GM19025 (cell line): Measurements from ENCODE around the gene THSD4.
"Not testable (repeated sequence)": the region's sequence is repeated elsewhere in the genome, so short reads cannot be mapped to it uniquely, and the experiment has no call there.

Experiments
- ATAC-seq: cut with Tn5 transposase; IDR thresholded peaks from one replicate; pipeline ENCODE4 v1.9.1; 2021; ENCODE audit warnings: mild to moderate bottlenecking, low read depth, moderate library complexity; ENCODE audit not compliant: unreplicated experiment

The THSD4 gene

DNA sequence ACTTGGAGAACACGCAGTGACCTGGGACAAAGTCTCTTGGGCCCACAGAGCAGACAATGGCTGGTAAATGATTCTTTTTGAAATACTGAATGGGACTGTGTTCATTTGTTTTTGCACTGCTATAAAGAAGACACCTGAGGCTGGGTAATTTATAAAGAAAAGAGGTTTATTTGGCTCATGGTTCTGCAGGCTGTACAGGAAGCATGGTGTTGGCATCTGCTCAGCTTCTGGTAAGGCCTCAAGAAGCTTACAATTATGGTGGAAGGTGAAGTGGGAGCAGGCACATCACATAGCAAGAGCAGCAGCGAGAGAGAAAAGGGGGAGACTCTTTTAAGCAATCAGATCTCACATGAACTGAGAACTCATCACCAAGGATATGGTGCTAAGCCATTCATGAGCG lies 321.6 kb downstream of the THSD4 start:
- no peak for ATAC-seq

DNA sequence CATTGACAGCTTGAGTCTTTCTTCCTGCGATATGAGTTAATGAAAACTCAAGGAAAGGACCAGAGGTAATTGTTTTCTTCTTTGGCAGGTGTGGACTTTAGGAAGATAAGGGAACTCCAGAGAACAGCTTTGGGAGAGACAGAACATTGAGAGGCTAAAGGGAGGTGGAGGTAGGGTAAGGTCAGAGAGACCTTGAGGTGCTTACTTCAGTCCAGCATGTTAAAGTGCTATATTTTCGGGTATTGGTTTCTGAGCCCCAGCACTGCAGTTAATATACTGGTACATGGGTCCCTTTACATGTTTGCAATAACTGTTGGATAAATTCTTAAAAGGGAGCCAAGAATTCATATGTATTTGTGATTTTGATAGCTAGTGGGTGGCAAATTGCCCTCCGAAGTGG lies 322.1 kb downstream of the THSD4 start:
- ATAC-seq, result no peak

GRCh38 chr15:71437919-71438318 lies 322.6 kb downstream of the THSD4 start:
- no peak for ATAC-seq

DNA sequence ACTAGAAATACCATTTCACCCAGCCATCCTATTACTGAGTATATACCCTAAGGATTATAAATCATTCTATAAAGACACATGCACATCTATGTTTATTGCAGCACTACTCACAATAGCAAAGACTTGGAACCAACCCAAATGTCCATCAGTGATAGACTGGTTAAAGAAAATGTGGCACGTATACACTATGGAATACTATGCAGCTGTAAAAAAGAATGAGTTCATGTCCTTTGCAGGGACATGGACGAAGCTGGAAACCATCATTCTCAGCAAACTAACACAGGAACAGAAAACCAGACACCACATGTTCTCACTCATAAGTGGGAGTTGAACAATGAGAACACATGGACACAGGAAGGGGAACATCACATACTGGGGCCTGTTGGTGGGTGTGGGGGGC lies 324.2 kb downstream of the THSD4 start:
- ATAC-seq, result not testable (repeated sequence)

DNA sequence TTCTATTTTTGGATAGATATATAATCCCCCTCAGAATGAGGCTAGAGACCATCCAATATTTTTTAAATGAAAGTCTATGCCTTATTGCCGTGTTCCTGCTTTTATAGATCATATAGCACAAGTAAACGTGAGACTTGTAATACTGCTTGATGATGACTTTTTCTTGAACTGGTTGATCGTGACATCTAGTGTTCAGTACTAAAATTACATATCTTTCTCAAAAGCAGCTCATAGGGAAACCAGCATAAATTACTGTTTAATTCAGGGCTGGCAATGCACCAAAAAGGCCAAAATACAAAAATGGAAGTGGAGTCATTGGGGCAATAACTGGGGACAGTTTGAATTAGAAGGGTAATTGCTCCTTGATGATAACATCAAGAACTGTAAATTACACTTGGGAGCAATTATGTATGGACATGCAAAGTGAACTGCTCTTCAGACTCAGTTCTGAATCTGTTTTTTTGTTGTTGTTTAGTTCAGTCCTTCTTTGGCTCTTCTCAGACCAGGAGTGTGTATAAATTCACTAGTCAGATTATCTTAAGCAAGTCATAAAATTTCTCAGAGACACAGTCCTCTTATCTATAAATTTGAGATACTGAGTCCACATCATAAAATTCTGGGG lies 325.3 kb downstream of the THSD4 start:
- no peak for ATAC-seq

DNA sequence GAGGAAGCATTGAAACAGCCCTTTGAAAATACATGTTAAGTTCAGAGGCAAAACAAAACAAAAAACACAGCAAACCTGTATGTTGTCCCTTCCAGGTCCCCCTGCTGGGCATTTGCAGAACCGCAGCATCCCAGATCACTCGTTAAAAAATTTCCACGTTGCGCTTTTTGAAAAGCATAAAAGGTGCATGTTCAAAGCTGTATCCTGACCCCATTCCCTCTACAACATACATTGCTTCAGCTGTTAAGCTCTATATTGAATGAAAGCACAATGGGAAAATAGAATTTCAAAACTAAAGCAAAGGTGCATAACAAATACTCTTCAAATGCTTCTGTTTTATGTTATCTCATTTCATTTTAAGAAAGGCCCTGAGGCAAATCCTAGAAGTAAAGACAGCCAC lies 328.3 kb downstream of the THSD4 start:
- no peak for ATAC-seq

- ATAC-seq, result no peak
Observed at GRCh38 chr15:71444032-71444810, 328.9 kb downstream of the THSD4 start.

GRCh38 chr15:71444866-71445590 lies 329.8 kb downstream of the THSD4 start:
- ATAC-seq, result no peak

GRCh38 chr15:71447328-71448250 lies 332.3 kb downstream of the THSD4 start:
- ATAC-seq, result no peak

- ATAC-seq, result no peak
Observed at GRCh38 chr15:71448688-71449114, 333.4 kb downstream of the THSD4 start.

- ATAC-seq, result no peak
Observed at GRCh38 chr15:71449363-71449762, 334.1 kb downstream of the THSD4 start.

DNA sequence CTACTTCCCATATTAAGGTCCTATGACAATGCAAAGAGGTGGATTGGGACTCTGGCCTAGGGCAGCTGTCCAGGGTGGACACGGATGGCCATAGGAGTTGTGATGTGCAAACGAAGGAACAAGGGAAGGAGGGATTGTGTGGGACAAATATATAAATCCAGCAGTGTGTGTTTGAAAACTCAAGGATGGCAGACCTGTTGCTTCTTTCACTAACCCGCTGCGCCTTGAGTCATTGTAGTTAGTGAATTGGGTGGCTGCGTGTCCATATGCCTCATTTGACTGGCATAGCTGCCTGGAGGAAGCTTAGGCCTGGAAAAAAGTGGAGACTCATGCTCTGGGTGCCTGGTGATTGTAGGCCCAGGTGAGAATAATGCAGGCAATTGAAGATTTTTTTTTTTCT lies 334.7 kb downstream of the THSD4 start:
- no peak for ATAC-seq

- no peak for ATAC-seq
Observed at GRCh38 chr15:71451130-71451529, 335.9 kb downstream of the THSD4 start.

GRCh38 chr15:71452893-71453292 lies 337.6 kb downstream of the THSD4 start:
- no peak for ATAC-seq

DNA sequence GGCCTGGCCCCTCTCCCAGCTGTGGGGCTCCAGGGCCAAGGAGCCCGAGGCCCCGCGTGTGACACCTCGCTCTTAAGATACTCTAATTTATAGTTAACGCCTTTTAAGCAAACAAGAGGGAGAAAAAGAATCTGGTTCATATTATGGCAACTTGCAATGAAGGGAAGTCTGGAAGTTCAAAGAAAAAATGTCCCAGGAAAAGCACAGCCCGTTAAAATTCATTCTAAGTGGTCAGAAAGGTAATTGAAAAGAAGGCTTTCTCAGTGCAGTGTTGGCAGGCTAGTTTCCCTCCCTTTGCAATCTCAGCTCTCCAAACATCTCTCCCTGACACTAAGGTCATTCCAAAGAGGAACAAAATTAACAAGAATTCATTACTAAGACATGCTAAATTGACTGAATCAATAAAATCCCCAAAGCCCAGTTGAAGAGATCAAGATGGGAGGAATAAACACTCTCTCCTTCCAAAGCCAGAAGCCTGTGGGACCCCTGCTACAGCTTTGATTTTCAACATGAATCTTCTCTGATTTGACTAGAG lies 339.3 kb downstream of the THSD4 start:
- no peak for ATAC-seq

DNA sequence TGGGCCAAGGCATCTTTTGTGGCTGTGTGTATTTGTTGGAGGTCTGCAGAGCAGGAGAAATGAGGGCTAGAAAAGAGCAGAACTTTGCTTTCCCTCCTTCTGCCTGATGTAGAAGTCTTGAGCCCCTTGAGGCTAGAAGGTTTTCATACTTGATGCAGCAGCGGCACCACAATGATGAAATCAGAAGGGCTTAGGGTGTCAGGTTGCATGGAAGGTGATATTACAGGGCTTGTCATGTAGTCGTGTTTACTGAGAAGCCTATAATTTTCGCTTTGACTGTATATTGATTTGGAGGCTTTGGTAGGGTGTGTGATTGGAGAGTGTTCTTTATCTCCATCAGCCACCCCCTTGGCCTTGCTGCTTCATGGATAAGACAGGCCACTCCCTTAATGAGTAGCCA lies 339.8 kb downstream of the THSD4 start:
- ATAC-seq, result no peak

DNA sequence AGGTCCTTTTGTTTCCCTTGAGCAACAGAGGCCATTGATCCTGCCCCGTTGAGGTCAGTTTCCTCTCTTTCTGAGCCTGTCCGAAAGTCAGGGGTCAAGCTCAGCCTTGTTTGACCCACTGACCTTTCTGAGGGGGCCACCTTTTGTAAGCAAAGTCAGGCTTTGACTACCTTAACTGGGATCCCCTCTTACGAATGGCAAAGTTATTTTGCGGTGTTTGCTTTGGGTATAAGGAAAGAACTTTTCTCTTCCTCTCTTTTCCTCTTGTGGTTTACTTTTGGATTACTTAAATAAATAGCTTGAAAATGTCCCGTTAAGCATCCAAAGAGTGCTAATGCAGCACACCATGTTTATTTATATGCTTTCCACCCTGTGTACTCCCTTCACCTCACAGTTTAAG lies 340.6 kb downstream of the THSD4 start:
- ATAC-seq, result no peak

DNA sequence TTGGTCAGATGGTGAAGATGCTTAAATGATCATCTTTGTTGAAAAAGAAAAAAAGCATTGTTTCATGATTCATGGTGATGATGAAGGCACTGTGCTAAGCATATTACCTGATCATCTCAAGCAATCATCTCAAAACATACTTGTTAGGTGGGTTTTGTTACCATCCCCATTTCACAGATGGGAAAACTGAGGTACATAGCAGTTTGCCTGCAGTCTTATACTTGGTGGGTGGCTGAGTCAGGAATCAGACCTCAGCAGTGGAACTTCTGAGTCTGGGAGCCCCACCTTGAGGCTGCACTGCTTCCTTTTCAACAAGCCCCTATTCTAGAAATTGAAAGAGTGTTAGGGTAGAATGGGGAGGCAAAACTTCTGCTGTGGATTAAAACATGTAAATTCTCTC lies 341.1 kb downstream of the THSD4 start:
- ATAC-seq, result no peak

DNA sequence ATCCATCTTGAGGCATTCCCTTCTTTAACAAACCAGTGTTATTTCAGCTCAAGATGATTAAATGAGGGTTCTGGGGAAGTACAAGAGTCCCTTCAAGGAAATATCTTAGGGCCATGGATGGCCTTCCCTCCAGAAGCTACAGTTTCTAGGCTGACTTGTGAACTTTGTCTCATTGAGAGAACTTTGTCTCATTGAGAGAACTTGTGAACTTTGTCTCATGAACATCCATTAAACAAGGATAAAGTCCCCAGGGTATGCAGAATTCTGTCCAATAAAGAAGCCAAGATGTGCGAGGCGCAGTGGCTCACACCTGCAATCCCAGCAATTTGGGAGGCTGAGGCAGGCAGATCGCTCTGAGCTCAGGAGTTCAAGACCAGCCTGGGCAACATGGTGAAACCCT lies 341.5 kb downstream of the THSD4 start:
- ATAC-seq, result no peak

GRCh38 chr15:71458089-71458660 lies 342.9 kb downstream of the THSD4 start:
- no peak for ATAC-seq
